ENCODE data around the gene RAD50.

RAD50 gene

DNA sequence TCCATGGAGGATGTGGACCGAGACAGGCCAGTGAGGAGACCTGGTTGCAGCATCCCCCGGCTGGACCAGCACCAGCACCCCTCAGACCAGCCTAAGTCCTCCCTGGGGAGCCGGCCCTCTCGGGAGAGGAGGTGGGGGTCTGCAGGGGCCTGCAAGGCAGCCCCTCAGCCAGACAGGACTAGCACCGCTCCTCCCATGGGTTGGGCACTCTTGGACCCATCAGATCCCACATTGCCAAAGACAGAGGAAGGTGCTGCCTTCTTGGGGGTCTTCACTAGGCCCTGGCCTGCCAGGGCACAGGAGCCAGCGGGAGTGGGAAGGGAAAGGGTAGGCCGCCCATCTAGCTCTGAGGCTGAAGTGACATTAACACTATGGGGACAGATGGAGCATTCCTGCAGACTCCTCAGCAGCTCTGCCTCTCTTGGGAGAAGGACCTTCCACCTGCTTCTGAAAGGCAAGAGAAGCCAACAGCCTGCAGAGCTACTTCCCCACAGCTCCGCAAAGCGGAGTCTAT is 108.0 kb downstream of the RAD50 start:
- Histone ChIP-seq H3K79me2 (ENCODE audit: control insufficient read depth, low read length) (no peaks in the 10 kb centered on the region), H3K4me1 (ENCODE audit: control insufficient read depth, low read length) (no peaks in the 10 kb centered on the region), H3F3A (ENCODE audit: control insufficient read depth, insufficient read depth) (no peaks in the 10 kb centered on the region), H3K4me3 (ENCODE audit: low read length) (no peak overlapping the region), H3K9me2 (replicated peaks; ENCODE audit: control insufficient read depth, low read length) (no peaks in the 10 kb centered on the region), H3K4me2 (ENCODE audit: low read length) (no peak overlapping the region), H3K27ac (ENCODE audit: low read depth, low read length) (no peak overlapping the region), H4K20me1 (ENCODE audit: control insufficient read depth, insufficient read depth, low read depth, low read length) (no peaks in the 10 kb centered on the region), H3K36me3 (ENCODE audit: control insufficient read depth, low read length) (no peaks in the 10 kb centered on the region), H3K9me3 (ENCODE audit: control insufficient read depth, insufficient read depth, low read length) (no peaks in the 10 kb centered on the region), H3K27me3 (ENCODE audit: control insufficient read depth, low read length) (no peaks in the 10 kb centered on the region)
- no peak for TF ChIP-seq EZH2phosphoT487 (IDR thresholded peaks at IDR 0.05; ENCODE audit: borderline replicate concordance, low read length)
- TF ChIP-seq, protein P1, sequence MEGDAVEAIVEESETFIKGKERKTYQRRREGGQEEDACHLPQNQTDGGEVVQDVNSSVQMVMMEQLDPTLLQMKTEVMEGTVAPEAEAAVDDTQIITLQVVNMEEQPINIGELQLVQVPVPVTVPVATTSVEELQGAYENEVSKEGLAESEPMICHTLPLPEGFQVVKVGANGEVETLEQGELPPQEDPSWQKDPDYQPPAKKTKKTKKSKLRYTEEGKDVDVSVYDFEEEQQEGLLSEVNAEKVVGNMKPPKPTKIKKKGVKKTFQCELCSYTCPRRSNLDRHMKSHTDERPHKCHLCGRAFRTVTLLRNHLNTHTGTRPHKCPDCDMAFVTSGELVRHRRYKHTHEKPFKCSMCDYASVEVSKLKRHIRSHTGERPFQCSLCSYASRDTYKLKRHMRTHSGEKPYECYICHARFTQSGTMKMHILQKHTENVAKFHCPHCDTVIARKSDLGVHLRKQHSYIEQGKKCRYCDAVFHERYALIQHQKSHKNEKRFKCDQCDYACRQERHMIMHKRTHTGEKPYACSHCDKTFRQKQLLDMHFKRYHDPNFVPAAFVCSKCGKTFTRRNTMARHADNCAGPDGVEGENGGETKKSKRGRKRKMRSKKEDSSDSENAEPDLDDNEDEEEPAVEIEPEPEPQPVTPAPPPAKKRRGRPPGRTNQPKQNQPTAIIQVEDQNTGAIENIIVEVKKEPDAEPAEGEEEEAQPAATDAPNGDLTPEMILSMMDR (IDR thresholded peaks at IDR 0.05; ENCODE audit: low read depth, low read length, poor library complexity, severe bottlenecking) = no peak

DNA sequence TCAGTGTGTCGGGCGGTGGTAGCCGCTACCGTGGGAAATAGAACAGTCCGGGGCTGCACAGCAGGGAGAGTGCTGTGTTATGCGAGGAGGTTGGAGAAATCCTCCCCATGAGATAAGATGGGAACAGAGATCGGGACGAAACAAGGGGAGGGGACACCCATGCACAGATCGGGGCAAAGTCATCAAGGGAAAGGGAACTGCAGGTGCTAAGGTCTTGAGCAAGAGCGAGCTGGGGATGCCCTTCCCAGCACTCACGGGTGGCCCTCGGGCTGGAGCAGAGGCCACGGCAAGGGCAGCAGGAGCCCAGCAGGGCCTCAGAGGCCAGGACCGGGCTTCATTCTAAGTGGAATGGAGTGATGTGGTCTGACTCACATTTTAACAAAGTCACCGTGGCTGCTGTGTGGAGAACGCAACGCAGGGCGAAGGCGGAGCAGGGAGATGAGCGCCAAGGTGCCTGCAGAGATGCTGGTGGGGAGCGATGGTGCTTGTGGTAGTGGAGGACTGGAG is 108.8 kb downstream of the RAD50 start:
- Histone ChIP-seq H3K4me2 (ENCODE audit: low read length) (no peak overlapping the region), H3K4me3 (ENCODE audit: low read length) (no peak overlapping the region), H3K27ac (ENCODE audit: low read depth, low read length) (no peak overlapping the region), H4K20me1 (ENCODE audit: control insufficient read depth, insufficient read depth, low read depth, low read length) (no peaks in the 10 kb centered on the region), H3K27me3 (ENCODE audit: control insufficient read depth, low read length) (no peaks in the 10 kb centered on the region), H3K4me1 (ENCODE audit: control insufficient read depth, low read length) (no peaks in the 10 kb centered on the region), H3K9me2 (replicated peaks; ENCODE audit: control insufficient read depth, low read length) (no peaks in the 10 kb centered on the region), H3K9me3 (ENCODE audit: control insufficient read depth, insufficient read depth, low read length) (no peaks in the 10 kb centered on the region), H3F3A (ENCODE audit: control insufficient read depth, insufficient read depth) (no peaks in the 10 kb centered on the region), H3K36me3 (ENCODE audit: control insufficient read depth, low read length) (no peaks in the 10 kb centered on the region), H3K79me2 (ENCODE audit: control insufficient read depth, low read length) (no peaks in the 10 kb centered on the region)
- TF ChIP-seq, protein P1 (IDR thresholded peaks at IDR 0.05; ENCODE audit: low read depth, low read length, poor library complexity, severe bottlenecking) = no peak
- TF ChIP-seq EZH2phosphoT487 (IDR thresholded peaks at IDR 0.05; ENCODE audit: borderline replicate concordance, low read length) = no peak

DNA sequence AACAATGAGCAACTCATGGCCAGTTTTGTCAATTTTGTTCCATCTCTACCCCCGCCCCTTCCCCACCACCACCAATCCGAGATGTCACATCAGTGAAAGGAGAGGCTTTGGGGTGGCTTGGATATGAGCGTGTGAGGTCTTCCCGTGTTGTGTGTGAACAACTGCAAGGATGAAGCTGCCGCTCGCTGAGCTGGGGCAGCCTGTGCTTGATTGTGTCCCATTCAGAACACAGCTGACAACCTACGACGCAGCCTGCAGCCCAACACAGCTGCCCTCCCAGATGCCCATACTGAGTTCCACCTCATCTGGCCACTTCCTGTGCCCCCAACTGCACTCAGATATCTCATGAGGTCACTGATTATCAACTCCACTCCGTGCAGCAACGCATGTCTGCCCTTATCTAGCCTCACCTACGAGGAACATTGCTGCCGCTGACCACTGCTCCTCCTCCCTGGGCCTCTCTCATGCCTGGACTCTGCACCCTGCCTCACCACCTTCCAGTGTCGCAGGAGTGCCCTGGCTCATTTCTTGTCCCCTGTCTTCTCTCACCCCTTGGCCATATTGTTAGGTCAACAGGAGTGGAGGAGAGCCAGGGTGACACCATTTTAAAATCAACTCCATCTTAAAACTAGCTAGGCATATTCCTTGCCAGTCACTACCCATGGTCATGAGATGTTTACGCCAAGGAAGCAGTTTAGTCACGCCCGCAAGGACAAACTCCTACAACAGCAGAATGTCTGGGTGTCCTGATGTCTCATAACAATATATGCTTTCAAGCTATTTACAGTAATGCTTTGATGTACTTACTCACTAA is 109.7 kb downstream of the RAD50 start:
- Histone ChIP-seq H3F3A (ENCODE audit: control insufficient read depth, insufficient read depth) (no peaks in the 10 kb centered on the region), H3K4me3 (ENCODE audit: low read length) (no peak overlapping the region), H3K9me2 (replicated peaks; ENCODE audit: control insufficient read depth, low read length) (no peaks in the 10 kb centered on the region), H3K9me3 (ENCODE audit: control insufficient read depth, insufficient read depth, low read length) (no peaks in the 10 kb centered on the region), H3K27me3 (ENCODE audit: control insufficient read depth, low read length) (no peaks in the 10 kb centered on the region), H3K36me3 (ENCODE audit: control insufficient read depth, low read length) (no peaks in the 10 kb centered on the region), H4K20me1 (ENCODE audit: control insufficient read depth, insufficient read depth, low read depth, low read length) (no peaks in the 10 kb centered on the region), H3K4me2 (ENCODE audit: low read length) (no peak overlapping the region), H3K4me1 (ENCODE audit: control insufficient read depth, low read length) (no peaks in the 10 kb centered on the region), H3K79me2 (ENCODE audit: control insufficient read depth, low read length) (no peaks in the 10 kb centered on the region), H3K27ac (ENCODE audit: low read depth, low read length) (no peak overlapping the region)
- no peak for TF ChIP-seq EZH2phosphoT487 (IDR thresholded peaks at IDR 0.05; ENCODE audit: borderline replicate concordance, low read length)
- TF ChIP-seq, protein P1 (IDR thresholded peaks at IDR 0.05; ENCODE audit: low read depth, low read length, poor library complexity, severe bottlenecking) = no peak

Measured in DOHH2 (cell line).